ENCODE data around the gene IPO9. TPM values are rescaled to one million over a fixed set of nuclear protein-coding genes. Genes with fewer than 3 reads are reported as not detected.
A peak's percentile ranks its signal among the peaks of the same experiment; 100 is the strongest.

IPO9 gene
- total and polyA plus RNA-seq, 2 donors from 2014 or later, result 21.6 to 39.7 TPM

DNA sequence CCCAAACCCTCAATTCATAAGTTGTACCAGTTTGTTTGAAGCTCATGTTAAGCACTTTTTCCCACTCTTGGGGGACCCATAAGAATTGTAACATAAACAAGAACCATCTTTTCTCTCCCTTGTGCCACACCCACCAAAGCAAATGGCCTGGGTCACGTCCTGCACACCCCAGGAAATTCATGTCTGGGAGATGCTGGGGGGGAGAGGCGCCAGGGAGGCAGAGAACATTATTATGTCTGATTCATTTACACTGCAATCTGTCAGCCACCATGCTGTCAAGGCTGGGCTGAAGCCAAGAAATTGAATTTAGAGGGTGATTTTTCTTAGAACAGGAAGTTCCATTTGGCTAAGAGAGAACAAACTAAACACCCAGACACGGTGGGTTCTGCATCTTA is 37.2 kb upstream of the IPO9 start:
- TF ChIP-seq, protein P1, sequence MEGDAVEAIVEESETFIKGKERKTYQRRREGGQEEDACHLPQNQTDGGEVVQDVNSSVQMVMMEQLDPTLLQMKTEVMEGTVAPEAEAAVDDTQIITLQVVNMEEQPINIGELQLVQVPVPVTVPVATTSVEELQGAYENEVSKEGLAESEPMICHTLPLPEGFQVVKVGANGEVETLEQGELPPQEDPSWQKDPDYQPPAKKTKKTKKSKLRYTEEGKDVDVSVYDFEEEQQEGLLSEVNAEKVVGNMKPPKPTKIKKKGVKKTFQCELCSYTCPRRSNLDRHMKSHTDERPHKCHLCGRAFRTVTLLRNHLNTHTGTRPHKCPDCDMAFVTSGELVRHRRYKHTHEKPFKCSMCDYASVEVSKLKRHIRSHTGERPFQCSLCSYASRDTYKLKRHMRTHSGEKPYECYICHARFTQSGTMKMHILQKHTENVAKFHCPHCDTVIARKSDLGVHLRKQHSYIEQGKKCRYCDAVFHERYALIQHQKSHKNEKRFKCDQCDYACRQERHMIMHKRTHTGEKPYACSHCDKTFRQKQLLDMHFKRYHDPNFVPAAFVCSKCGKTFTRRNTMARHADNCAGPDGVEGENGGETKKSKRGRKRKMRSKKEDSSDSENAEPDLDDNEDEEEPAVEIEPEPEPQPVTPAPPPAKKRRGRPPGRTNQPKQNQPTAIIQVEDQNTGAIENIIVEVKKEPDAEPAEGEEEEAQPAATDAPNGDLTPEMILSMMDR (IDR thresholded peaks at IDR 0.05; ENCODE audit: borderline replicate concordance, extremely low read depth, insufficient read depth), result no peak
- Histone ChIP-seq H3K27me3 (ENCODE audit: control insufficient read depth, insufficient read depth, low read length) (no peaks in the 10 kb centered on the region), H3K9me3 (ENCODE audit: control insufficient read depth in 2 of 3, insufficient read depth in 1 of 3, low read length in 3 of 3) (no peaks in the 10 kb centered on the region), H3K36me3 (ENCODE audit: control insufficient read depth in 2 of 3, insufficient read depth in 3 of 3, low read length in 3 of 3) (peaks cover 0 to 10% (median 3%) of the 10 kb centered on the region in 3 donors), H3K9ac (ENCODE audit: low read length in 3 of 3) (no peak overlapping the region), H3K27ac (ENCODE audit: low read depth in 2 of 2, low read length in 2 of 2) (peak overlapping the region; percentile 33 to 72), H3K4me1 (ENCODE audit: control insufficient read depth in 2 of 3, insufficient read depth in 2 of 3, low read depth in 1 of 3, low read length in 3 of 3) (peaks cover 7 to 20% (median 9%) of the 10 kb centered on the region in 3 donors), H3K4me3 (ENCODE audit: low read length in 3 of 3) (no peak overlapping the region)
- FAIRE-seq (no peak), DNase-seq (peak in 4 of 5 donors; percentile 41 to 86 (median 60))
- intact Hi-C loops (cut with DNase I), result loop anchor here (5.0 to 10.0 kb wide), 2 partner anchors 84 to 227 kb away; no protein-coding TSS in a partner anchor

DNA sequence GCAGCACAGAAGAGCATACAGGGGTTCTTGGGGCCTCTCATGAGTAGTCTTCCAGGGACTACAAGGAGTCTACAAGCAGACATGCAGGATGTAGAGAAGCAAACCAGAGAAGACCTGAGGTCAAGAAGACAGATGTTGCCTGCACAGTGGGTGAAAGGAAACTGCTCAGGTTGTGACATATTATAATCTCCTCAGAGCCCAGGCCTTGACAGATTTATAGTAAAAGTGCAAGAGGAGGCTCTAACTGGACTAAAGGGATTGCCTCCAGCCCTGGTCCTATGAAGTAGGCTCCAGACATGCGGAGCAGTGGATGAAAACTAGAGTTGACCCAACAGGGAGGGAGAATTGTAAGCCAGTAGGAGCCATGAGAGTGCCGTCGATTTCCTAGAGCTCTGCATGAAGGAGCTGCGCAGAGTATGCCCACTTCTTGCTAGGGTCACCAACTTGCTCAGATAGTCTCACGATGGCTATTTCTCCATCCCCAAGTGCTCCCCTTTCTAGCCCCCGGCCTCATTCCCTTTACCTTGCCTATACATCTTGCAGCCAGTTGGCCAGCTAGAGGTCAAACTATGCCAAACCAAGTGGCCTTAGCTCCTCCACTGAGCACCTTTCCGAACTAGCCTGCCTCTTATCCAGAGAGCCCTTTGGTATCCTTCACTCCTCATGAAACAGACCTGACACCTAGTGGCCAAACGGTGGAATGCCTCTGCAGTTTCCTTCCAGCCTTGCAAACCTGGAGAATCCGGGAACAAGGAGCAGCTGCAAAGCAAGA is 36.2 kb upstream of the IPO9 start:
- no peak overlapping the region for H3K9ac ChIP-seq (ENCODE audit: low read length in 3 of 3)
- H3K4me3 ChIP-seq (ENCODE audit: low read length in 3 of 3), result no peak overlapping the region
- H3K27me3 ChIP-seq (ENCODE audit: control insufficient read depth, insufficient read depth, low read length), result no peaks in the 10 kb centered on the region
- peaks cover 0 to 10% (median 3%) of the 10 kb centered on the region in 3 donors for H3K36me3 ChIP-seq (ENCODE audit: control insufficient read depth in 2 of 3, insufficient read depth in 3 of 3, low read length in 3 of 3)
- TF ChIP-seq, protein P1 (IDR thresholded peaks at IDR 0.05; ENCODE audit: borderline replicate concordance, extremely low read depth, insufficient read depth), result peak; percentile 95
- H3K27ac ChIP-seq (ENCODE audit: low read depth in 2 of 2, low read length in 2 of 2), result peak overlapping the region in 1 of 2 donors; percentile 72
- FAIRE-seq, result no peak
- no peaks in the 10 kb centered on the region for H3K9me3 ChIP-seq (ENCODE audit: control insufficient read depth in 2 of 3, insufficient read depth in 1 of 3, low read length in 3 of 3)
- H3K4me1 ChIP-seq (ENCODE audit: control insufficient read depth in 2 of 3, insufficient read depth in 2 of 3, low read depth in 1 of 3, low read length in 3 of 3), result peaks cover 7 to 20% (median 9%) of the 10 kb centered on the region in 3 donors
- DNase-seq, result peak; percentile 72 to 92 (median 84)
- intact Hi-C loops (cut with DNase I), result loop anchor here (5.0 to 10.0 kb wide), 2 partner anchors 85 to 228 kb away; no protein-coding TSS in a partner anchor

DNA sequence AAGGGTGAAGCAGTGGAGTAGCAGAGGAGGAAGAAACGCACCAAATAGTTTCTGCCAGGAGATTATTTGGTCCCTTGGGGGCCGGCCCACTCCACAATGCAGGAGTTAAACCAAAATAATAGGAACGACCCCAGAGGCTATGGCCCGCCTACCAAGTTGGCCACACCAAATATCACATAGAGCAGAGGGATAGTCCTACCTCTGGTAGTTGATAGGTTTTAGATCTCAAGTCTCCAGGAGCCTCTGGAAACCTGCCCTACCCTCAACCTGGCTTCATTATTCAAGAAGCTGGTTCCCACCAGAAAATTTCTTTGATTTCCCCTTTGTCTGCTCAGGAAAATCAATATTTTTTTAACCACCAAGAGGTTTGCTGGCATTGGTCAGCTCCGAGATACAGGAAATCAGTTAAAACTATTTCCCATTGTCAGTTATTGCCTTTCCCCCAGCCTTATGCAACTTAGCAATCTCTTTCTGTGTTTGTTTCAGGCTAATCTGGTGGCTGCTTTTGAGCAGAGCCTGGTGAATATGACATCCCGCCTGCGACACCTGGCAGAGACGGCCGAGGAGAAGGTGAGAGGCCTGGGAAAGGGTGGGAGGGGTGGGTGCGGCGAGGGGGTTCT is 35.5 kb upstream of the IPO9 start:
- Histone ChIP-seq H3K9me3 (ENCODE audit: control insufficient read depth in 2 of 3, insufficient read depth in 1 of 3, low read length in 3 of 3) (no peaks in the 10 kb centered on the region), H3K36me3 (ENCODE audit: control insufficient read depth in 2 of 3, insufficient read depth in 3 of 3, low read length in 3 of 3) (peaks cover 0 to 9% (median 2%) of the 10 kb centered on the region in 3 donors), H3K9ac (ENCODE audit: low read length in 3 of 3) (no peak overlapping the region), H3K4me3 (ENCODE audit: low read length in 3 of 3) (no peak overlapping the region), H3K4me1 (ENCODE audit: control insufficient read depth in 2 of 3, insufficient read depth in 2 of 3, low read depth in 1 of 3, low read length in 3 of 3) (peaks cover 7 to 20% (median 9%) of the 10 kb centered on the region in 3 donors), H3K27ac (ENCODE audit: low read depth in 2 of 2, low read length in 2 of 2) (no peak overlapping the region), H3K27me3 (ENCODE audit: control insufficient read depth, insufficient read depth, low read length) (no peaks in the 10 kb centered on the region)
- intact Hi-C loops (cut with DNase I), result loop anchor here (5.0 to 10.0 kb wide), 2 partner anchors 86 to 229 kb away; no protein-coding TSS in a partner anchor
- FAIRE-seq, result no peak
- DNase-seq, result no peak
- TF ChIP-seq, protein P1 (IDR thresholded peaks at IDR 0.05; ENCODE audit: borderline replicate concordance, extremely low read depth, insufficient read depth), result no peak
